ENCODE results near the gene COPG1. TPM values are rescaled to one million over a fixed set of nuclear protein-coding genes. Genes with fewer than 3 reads are reported as not detected.

Gene COPG1
- total and polyA plus RNA-seq, 10 of the 15 experiments (the other 5 are each of a cell fraction or from before 2014, with no cell fraction given): 54.8 to 143 (median 91.2) TPM

- TF ChIP-seq BRCA1 (IDR thresholded peaks at IDR 0.05; ENCODE audit: low read depth, low read length) (no peak), PAX8 (IDR thresholded peaks at IDR 0.05) (no peak), ZZZ3 (IDR thresholded peaks at IDR 0.05; ENCODE audit: control insufficient read depth, insufficient read length, low read depth) (no peak), POLR2A (IDR thresholded peaks at IDR 0.05; ENCODE audit: low read depth, low read length) (no peak), NFYA (IDR thresholded peaks at IDR 0.05; ENCODE audit: borderline replicate concordance, low read depth, low read length) (no peak), CHD4 (IDR thresholded peaks at IDR 0.05) (no peak), EGR1 (IDR thresholded peaks at IDR 0.05; ENCODE audit: borderline replicate concordance in 1 of 2, low read depth in 2 of 2, low read length in 2 of 2) (no peak), STAT1 (conservative IDR thresholded peaks at IDR 0.05) (no peak), MEF2B (IDR thresholded peaks at IDR 0.05; ENCODE audit: partially characterized antibody, poor library complexity, severe bottlenecking) (peak; percentile 45), RFX5 (IDR thresholded peaks at IDR 0.05; ENCODE audit: low read depth, low read length) (no peak), HDAC2 (IDR thresholded peaks at IDR 0.05) (no peak), SPI1 (IDR thresholded peaks at IDR 0.05; ENCODE audit: borderline replicate concordance, insufficient read depth, low read depth, low read length) (no peak), SMAD1 (IDR thresholded peaks at IDR 0.05; ENCODE audit: low read depth, partially characterized antibody) (peak; percentile 92), TBL1XR1 (IDR thresholded peaks at IDR 0.05; ENCODE audit: low read depth, low read length) (0 out of 2 replicates have a peak, but pooled peaks have one; percentile 32), KLF5 (IDR thresholded peaks at IDR 0.05; ENCODE audit: partially characterized antibody) (peak; percentile 92), SMC3 (IDR thresholded peaks at IDR 0.05; ENCODE audit: borderline replicate concordance, low read length) (no peak; the same call in 1 of the 2 replicates), RELA (IDR thresholded peaks at IDR 0.05; ENCODE audit: borderline replicate concordance, partially characterized antibody) (peak; percentile 46), MEF2A (IDR thresholded peaks at IDR 0.05; ENCODE audit: insufficient read depth, low read depth, low read length) (0 out of 2 replicates have a peak, but pooled peaks have one; percentile 37)
- TF ChIP-seq, protein P1, sequence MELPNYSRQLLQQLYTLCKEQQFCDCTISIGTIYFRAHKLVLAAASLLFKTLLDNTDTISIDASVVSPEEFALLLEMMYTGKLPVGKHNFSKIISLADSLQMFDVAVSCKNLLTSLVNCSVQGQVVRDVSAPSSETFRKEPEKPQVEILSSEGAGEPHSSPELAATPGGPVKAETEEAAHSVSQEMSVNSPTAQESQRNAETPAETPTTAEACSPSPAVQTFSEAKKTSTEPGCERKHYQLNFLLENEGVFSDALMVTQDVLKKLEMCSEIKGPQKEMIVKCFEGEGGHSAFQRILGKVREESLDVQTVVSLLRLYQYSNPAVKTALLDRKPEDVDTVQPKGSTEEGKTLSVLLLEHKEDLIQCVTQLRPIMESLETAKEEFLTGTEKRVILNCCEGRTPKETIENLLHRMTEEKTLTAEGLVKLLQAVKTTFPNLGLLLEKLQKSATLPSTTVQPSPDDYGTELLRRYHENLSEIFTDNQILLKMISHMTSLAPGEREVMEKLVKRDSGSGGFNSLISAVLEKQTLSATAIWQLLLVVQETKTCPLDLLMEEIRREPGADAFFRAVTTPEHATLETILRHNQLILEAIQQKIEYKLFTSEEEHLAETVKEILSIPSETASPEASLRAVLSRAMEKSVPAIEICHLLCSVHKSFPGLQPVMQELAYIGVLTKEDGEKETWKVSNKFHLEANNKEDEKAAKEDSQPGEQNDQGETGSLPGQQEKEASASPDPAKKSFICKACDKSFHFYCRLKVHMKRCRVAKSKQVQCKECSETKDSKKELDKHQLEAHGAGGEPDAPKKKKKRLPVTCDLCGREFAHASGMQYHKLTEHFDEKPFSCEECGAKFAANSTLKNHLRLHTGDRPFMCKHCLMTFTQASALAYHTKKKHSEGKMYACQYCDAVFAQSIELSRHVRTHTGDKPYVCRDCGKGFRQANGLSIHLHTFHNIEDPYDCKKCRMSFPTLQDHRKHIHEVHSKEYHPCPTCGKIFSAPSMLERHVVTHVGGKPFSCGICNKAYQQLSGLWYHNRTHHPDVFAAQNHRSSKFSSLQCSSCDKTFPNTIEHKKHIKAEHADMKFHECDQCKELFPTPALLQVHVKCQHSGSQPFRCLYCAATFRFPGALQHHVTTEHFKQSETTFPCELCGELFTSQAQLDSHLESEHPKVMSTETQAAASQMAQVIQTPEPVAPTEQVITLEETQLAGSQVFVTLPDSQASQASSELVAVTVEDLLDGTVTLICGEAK (IDR thresholded peaks at IDR 0.05; ENCODE audit: borderline replicate concordance): no peak
- TF ChIP-seq, protein P2, sequence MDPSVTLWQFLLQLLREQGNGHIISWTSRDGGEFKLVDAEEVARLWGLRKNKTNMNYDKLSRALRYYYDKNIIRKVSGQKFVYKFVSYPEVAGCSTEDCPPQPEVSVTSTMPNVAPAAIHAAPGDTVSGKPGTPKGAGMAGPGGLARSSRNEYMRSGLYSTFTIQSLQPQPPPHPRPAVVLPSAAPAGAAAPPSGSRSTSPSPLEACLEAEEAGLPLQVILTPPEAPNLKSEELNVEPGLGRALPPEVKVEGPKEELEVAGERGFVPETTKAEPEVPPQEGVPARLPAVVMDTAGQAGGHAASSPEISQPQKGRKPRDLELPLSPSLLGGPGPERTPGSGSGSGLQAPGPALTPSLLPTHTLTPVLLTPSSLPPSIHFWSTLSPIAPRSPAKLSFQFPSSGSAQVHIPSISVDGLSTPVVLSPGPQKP (IDR thresholded peaks at IDR 0.05; ENCODE audit: low read depth, low read length): no peak
- TF ChIP-seq, protein P3, sequence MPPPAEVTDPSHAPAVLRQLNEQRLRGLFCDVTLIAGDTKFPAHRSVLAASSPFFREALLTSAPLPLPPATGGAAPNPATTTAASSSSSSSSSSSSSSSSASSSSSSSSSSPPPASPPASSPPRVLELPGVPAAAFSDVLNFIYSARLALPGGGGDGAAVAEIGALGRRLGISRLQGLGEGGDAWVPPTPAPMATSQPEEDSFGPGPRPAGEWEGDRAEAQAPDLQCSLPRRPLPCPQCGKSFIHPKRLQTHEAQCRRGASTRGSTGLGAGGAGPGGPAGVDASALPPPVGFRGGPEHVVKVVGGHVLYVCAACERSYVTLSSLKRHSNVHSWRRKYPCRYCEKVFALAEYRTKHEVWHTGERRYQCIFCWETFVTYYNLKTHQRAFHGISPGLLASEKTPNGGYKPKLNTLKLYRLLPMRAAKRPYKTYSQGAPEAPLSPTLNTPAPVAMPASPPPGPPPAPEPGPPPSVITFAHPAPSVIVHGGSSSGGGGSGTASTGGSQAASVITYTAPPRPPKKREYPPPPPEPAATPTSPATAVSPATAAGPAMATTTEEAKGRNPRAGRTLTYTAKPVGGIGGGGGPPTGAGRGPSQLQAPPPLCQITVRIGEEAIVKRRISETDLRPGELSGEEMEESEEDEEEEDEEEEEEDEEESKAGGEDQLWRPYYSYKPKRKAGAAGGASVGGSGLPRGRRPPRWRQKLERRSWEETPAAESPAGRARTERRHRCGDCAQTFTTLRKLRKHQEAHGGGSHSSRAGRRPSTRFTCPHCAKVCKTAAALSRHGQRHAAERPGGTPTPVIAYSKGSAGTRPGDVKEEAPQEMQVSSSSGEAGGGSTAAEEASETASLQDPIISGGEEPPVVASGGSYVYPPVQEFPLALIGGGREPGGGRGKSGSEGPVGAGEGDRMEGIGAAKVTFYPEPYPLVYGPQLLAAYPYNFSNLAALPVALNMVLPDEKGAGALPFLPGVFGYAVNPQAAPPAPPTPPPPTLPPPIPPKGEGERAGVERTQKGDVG (CRISPR knock-in tag; IDR thresholded peaks at IDR 0.05): no peak
Measured at GRCh38 chr3:129316248-129317013, 67.0 kb downstream of the COPG1 start (continued).
